HL-60 (cell line): ENCODE data around the gene ZNF567.

Experiments
- DNase-seq, 2 experiments: peaks; one replicate each; pipeline ENCODE4 v3.0.0-alpha.2; 2010 to 2020; ENCODE audit warnings: low read depth in 1 of 2, low spot score in 1 of 2
- H3K27ac ChIP-seq: fragments of 250-450 bp; sonication (Bioruptor Pico); replicated peaks from 2 replicates; pipeline ENCODE4 v1.5.1; 2020; ENCODE audit warnings: mild to moderate bottlenecking, moderate library complexity
- H3K27me3 ChIP-seq: fragments of 250-450 bp; sonication (Bioruptor Pico); 2 replicates; pipeline ENCODE4 v1.5.1; 2021; ENCODE audit warnings: mild to moderate bottlenecking, moderate library complexity; ENCODE audit not compliant: insufficient read depth, poor library complexity, severe bottlenecking
- H3K4me3 ChIP-seq: replicated peaks from 2 replicates; pipeline ENCODE4 v1.5.1; 2011; ENCODE audit warnings: mild to moderate bottlenecking, control low read depth, low read length; ENCODE audit not compliant: insufficient read depth
- CTCF ChIP-seq: IDR thresholded peaks from one replicate; pipeline ENCODE4 v1.5.1; 2011; ENCODE audit warnings: low read length, control low read depth, inconsistent platforms; ENCODE audit not compliant: insufficient read depth
- GABPA ChIP-seq: IDR thresholded peaks from 2 replicates; pipeline ENCODE4 v1.6.1; 2012; ENCODE audit warnings: low read depth
- POLR2AphosphoS5 ChIP-seq: IDR thresholded peaks from 2 replicates; pipeline ENCODE4 v1.6.1; 2012; ENCODE audit warnings: low read depth
- REST ChIP-seq: IDR thresholded peaks from 2 replicates; pipeline ENCODE4 v1.6.1; 2012; ENCODE audit warnings: low read depth; ENCODE audit not compliant: insufficient replicate concordance
- SPI1 ChIP-seq: IDR thresholded peaks from 2 replicates; pipeline ENCODE4 v1.6.1; 2012; ENCODE audit warnings: low read depth, mild to moderate bottlenecking, borderline replicate concordance

ZNF567 gene

GRCh38 chr19:36686365-36687213, 823 bp upstream of the ZNF567 start:
- DNase-seq = no peak
- TF ChIP-seq CTCF (no peak), SPI1 (no peak; the same call in 1 of the 2 replicates), REST (no peak), GABPA (no peak), POLR2AphosphoS5 (no peak)

GRCh38 chr19:36688058-36688457, 646 bp downstream of the ZNF567 start:
- TF ChIP-seq CTCF (no peak), GABPA (no peak), POLR2AphosphoS5 (no peak), SPI1 (no peak), REST (no peak)
- Histone ChIP-seq H3K27me3 (no peaks in the 10 kb centered on the region), H3K27ac (peak overlapping the region; percentile 80), H3K4me3 (peak overlapping the region; percentile 91)
- DNase-seq = no peak

More at GRCh38 chr19:36686365-36687213, 823 bp upstream of the ZNF567 start:
- Histone ChIP-seq H3K4me3 (peak overlapping the region; percentile 91), H3K27me3 (no peaks in the 10 kb centered on the region), H3K27ac (peak overlapping the region; percentile 80)

GRCh38 chr19:36707134-36707533, 19.7 kb downstream of the ZNF567 start:
- Histone ChIP-seq H3K27me3 (no peaks in the 10 kb centered on the region), H3K4me3 (no peak overlapping the region), H3K27ac (no peak overlapping the region)
- no peak for DNase-seq
- TF ChIP-seq POLR2AphosphoS5 (no peak), GABPA (no peak), REST (no peak)
